ENCODE results near the gene CLSTN2.

CLSTN2 gene

DNA sequence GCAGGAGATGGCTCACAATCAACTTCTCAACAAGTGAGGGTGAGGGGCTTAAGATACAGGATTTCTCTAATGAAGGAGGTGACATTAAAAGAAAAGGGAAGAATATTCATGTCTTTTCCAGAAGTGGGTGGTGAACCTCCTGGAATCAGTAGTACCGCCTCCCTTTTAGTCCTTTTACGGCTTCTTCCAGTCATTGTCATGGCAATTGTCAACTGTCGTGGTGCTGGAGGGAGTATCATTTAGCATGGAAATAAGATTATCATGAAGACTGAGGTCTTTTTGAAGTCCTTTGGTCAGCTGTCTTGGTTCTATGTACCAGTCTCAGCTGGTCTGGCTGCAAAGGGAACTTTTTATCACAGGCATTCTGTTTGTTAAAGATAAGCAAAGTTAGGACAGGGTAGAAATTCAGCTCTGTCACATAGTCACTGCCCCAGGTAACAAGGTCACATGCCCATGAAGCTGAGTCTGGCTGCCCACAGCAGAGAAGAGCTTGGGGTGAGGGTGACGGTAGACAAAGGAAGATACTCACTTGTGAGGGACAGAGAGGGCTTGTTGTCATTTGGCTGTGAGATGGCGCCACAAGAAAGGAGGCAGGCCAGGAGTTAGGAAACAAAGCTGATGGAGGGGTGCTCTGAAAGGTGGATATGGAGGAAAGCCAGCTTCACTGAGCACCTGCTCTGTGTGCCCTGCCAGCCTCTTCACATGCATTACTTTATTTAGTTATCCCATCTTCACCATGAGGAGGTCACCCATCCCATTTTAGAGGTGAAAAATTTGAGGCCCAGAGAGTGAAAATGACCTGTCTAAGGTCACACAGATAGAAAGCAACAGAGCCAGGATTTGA lies 514.6 kb downstream of the CLSTN2 start:
- no peak for DNase-seq (ENCODE audit: low read depth in 2 of 2)

- no peak for DNase-seq (ENCODE audit: low read depth in 2 of 2)
Observed at GRCh38 chr3:140453750-140454149, 518.8 kb downstream of the CLSTN2 start.

GRCh38 chr3:140455521-140456214 lies 520.7 kb downstream of the CLSTN2 start:
- no peak for DNase-seq (ENCODE audit: low read depth in 2 of 2)

DNA sequence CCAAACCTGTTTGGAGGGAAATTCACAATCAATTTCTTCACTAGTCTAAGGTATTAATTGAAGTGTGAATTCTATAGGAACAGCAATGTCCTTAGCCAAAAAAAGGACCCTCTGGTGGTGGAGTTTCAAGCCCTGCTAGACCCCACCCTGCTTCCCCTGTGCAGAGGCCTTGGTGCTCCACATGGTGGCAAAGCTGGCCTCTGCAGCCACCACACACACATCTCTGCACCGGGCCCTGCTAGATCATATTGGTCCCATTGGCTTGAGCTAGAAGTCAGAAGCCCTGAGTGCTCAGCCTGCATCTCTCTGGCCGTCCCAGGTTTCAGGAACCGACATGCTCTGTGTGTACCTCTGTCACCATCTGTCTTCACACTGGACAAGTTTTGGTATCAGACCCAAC lies 522.0 kb downstream of the CLSTN2 start:
- DNase-seq (ENCODE audit: low read depth in 2 of 2): no peak

DNA sequence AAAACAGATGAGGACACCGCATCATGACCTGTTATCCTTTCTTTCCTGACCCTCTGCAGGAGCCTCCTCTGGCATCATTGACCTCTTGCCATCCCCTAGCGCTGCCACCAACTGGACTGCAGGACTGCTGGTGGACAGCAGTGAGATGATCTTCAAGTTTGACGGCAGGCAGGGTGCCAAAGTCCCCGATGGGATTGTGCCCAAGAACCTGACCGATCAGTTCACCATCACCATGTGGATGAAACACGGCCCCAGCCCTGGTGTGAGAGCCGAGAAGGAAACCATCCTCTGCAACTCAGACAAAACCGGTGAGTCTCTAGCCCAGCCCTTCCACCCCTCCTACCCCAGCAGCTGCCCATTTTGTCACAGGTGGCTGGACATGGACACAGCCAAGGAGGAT lies 524.5 kb downstream of the CLSTN2 start:
- DNase-seq (ENCODE audit: low read depth in 2 of 2): no peak

GRCh38 chr3:140461250-140461649 lies 526.3 kb downstream of the CLSTN2 start:
- DNase-seq (ENCODE audit: low read depth in 2 of 2): no peak

DNA sequence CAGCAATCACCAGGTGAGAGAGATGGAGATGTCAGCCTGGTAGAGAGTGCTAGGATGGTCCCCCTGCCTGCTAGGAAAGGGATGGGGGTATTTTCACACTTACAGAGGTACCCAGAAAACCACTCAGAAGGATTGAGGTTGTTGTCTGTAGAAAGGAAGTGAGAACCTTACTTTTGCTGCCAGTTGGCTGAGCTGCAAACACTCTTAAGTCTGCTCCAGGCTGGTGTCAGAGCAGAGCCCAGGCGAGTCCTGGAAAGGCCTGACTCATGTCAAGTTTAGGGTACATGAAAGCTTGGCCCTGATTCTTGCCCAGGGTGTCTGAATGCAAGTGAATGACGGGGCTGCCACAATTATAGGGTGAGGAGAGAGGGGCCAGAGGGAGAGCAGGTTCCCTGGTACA lies 528.4 kb downstream of the CLSTN2 start:
- no peak for DNase-seq (ENCODE audit: low read depth in 2 of 2)

- DNase-seq (ENCODE audit: low read depth in 2 of 2): no peak
Observed at GRCh38 chr3:140465988-140466387, 531.0 kb downstream of the CLSTN2 start.

DNA sequence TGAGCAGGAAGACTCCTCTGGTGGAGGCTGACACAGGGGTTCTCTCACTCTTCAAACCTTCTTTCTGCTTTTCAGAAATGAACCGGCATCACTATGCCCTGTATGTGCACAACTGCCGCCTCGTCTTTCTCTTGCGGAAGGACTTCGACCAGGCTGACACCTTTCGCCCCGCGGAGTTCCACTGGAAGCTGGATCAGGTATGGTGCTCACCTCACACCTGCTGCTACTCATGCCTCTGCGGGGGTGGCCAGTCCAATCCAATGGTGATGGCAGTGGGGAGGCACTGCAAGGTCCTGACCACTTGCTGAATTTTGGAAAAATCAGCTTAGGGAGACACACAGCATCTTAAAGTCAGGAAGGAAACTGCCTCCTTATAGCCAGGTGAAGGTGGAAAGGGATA lies 531.5 kb downstream of the CLSTN2 start:
- DNase-seq (ENCODE audit: low read depth in 2 of 2): no peak

GRCh38 chr3:140467104-140467577 lies 532.2 kb downstream of the CLSTN2 start:
- DNase-seq (ENCODE audit: low read depth in 2 of 2): no peak

GRCh38 chr3:140467796-140468315 lies 532.9 kb downstream of the CLSTN2 start:
- DNase-seq (ENCODE audit: low read depth in 2 of 2): no peak

DNA sequence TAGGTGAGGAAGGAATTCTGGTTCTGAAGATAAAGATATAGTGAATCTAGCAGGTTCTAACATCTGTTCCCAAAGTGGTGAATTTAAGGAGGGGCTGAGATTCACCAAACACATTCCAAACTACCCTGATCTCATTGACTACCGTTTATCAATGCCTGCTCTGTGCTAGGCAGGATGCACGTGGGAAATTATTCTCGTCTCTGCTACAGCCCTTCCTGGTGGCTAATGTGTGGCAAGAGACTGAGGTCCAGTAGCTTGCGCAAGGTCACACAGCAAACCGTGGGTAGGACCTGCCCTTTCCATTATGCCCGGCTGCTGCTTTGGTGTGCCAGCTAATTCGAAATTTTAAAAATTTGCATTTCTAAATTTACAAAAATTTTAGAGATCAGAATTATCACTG lies 533.4 kb downstream of the CLSTN2 start:
- DNase-seq (ENCODE audit: low read depth in 2 of 2): no peak

DNA sequence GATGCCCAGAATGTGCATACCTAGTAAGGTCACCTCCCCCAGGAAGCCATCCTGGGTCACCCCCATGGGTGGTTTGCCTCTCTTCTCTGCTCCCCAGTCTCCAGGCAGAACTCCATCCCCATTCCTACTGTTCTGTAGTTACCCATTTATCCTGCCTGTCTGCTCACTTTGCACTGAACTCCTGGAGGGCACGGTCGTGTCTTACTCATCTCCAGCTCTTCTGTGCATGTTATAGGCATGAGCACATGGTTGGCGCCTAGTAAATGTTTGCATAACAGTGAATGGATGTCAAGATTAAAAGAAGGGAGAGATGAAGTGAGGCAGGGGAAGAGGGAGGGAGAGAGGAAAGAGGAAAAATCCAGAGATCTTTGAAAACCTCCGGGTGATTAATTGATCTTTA lies 534.5 kb downstream of the CLSTN2 start:
- no peak for DNase-seq (ENCODE audit: low read depth in 2 of 2)

GRCh38 chr3:140470211-140470610 lies 535.2 kb downstream of the CLSTN2 start:
- DNase-seq (ENCODE audit: low read depth in 2 of 2): no peak

DNA sequence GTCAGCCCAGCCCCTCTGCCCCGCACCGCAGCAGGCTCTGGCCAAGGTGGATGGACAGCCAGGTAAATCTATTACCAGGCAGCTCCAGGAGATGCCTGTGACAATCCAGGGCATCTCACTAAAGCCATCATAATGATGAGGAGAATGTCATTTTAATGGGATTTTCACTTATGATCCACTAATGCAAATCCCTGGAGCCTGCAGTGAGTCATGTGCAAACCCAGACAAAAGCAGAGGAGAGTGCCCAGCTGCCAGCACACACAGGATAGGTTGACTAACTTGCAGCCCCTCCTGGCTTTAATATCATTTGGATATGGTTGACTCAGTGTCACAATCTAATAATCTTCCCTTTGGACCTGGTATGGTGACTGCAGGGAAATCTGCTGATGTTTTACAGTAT lies 536.0 kb downstream of the CLSTN2 start:
- no peak for DNase-seq (ENCODE audit: low read depth in 2 of 2)

DNA sequence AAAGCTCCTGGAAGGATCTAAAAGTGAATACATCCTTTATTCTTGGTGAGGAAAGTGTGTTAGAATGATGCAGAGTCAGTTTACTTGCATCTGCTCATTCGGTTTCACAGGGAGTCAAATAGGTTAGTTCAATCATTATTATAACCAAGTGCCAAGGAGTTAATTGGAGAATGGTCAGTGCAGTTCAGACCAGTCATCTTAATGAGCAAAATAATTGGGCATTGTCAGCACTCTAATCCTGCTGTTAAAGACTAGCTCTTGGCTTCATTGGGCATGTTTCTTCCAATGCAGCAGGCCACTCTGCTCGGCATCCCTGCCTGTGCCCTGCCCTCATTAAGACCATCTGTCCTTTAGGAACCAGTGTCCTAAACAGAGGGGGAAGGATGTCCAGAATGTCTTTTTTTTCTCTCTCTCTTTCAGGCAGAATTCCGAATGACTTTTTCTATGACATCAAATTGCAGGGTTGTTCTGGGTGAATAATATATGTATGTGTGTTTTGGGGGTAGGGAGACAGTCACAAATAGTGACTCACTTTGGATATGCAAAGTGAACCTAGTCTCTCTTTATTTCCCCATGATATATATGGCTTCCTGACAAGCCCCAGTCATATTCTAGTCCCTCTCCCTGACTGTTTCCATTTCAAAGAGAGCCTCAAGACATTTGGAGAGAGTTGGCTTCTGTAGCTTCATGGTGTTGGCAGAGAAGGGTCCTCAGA lies 537.5 kb downstream of the CLSTN2 start:
- DNase-seq (ENCODE audit: low read depth in 2 of 2): no peak

DNA sequence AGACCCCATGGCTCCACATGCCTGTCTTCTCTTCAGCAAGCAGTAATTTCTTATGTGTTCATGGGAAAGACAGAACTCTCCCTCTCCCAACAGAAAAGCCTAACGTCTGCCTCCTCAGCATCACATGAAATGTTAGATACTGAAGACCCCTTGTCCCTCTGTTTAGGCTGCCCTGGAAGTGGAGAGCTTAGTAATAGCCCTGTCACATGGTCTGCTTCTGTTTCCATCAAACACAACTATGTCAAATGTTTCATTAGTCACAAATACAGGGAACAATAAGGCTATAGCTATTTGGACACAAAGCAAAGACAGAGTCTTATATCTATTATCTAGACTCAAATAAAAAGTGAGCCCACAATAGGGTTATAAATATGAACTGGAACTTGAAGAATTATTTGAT lies 552.6 kb downstream of the CLSTN2 start:
- no peak for DNase-seq (ENCODE audit: low read depth in 2 of 2)

GRCh38 chr3:140493271-140493670 lies 558.3 kb downstream of the CLSTN2 start:
- DNase-seq (ENCODE audit: low read depth in 2 of 2): no peak

GRCh38 chr3:140494970-140495369 lies 560.0 kb downstream of the CLSTN2 start:
- DNase-seq (ENCODE audit: low read depth in 2 of 2): no peak

DNA sequence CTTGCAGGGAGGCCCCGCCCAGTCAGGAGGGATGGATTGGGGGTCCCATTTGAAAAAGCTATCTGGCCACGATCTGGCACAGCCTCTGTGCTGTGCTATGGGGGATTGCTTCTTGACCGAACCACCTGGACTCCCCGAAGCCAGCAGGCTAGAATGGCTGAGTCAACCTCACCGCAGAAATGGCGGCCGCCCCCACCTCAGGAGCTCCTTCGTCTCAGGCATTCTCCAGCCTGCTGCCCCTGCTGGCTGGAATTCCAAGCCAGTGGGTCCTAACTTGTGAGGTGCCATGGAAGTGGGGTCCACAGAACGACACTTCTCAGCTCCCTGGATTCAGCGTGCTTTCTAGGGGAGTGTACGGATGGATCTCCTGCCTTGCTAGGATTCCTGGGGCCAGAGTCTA lies 562.3 kb downstream of the CLSTN2 start:
- DNase-seq (ENCODE audit: low read depth in 2 of 2): no peak

DNA sequence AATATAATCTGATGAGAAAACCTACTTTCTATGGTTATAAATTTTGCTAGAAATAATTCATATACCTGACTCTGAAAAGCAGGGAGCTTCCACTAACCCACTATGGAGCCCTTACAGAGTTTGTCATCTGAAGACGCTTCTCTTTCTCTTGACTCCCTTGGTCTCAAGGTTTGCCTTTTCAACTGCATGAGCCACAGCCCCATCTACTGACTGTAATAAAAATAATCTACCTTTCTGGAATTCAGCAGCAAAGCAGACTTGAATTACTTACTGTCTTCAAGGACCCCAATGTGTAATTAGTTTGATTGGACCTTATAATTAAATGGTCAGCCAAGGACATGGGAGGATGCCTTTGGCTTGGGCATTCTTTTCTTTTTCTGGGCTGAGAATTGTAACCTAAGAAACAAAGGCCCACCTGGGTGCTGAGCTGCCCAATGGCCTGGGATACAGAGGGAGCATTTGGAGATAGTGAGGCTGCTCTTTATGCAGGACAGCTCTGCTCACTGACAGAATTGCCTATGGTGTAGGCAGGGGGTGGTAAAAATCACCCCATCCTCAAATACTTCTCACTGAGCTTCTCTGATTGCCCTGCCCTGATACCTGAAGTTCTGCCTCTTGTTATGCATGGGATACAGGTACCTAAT lies 564.3 kb downstream of the CLSTN2 start:
- no peak for DNase-seq (ENCODE audit: low read depth in 2 of 2)

DNA sequence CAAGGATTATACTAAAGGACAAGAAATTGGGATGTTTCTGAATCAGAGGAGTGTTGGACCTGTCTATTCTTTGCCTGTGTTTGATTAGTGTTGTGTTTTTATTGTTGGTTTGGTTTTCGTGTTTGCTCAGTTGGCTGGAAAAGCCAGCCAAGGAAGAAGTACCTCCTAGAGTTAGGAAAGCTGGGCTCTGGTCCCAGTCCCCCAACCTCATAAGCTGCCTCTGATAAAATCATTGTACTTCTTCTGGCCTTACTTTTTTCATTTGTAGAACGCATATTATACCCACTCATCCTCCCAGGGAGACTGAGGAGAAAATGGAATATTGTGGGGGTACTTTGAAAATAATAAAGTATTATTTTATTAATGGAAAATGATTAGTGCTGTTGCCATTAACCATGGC lies 565.5 kb downstream of the CLSTN2 start:
- DNase-seq (ENCODE audit: low read depth in 2 of 2): no peak

All from stimulated activated CD8-positive, alpha-beta memory T cell treated with anti-CD3 and anti-CD28 coated beads, Interleukin-7, amount 100 ng/mL, for 4 hours (primary cell).